ENCODE measurements around the gene GMPR.

DNA sequence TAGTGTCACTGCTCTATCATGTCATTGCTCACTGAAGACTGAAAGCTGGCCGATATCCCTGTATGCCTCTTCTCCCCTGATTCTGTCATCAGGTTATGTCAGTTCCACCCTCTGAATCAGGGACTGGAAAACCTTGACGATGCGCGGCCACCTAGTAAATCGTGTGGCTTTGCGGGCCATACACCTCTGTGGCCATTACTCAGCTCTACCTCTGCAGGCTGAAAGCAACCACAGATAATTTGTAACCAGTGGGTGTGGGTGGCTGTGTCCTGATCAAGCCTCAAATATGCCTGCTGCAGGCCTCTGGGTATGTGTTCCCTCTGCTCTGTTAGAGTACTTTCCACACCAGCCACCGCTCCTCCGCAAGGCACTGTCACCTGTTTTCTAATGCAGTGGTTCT, 105.2 kb downstream of the GMPR start:
- no peak for TF ChIP-seq POLR2A (IDR thresholded peaks at IDR 0.05; ENCODE audit: low read depth, low read length)
- TF ChIP-seq ESRRA (IDR thresholded peaks at IDR 0.05; ENCODE audit: low read length), result no peak
- no peak for TF ChIP-seq BMI1 (IDR thresholded peaks at IDR 0.05; ENCODE audit: borderline replicate concordance)
- TF ChIP-seq, protein P1, sequence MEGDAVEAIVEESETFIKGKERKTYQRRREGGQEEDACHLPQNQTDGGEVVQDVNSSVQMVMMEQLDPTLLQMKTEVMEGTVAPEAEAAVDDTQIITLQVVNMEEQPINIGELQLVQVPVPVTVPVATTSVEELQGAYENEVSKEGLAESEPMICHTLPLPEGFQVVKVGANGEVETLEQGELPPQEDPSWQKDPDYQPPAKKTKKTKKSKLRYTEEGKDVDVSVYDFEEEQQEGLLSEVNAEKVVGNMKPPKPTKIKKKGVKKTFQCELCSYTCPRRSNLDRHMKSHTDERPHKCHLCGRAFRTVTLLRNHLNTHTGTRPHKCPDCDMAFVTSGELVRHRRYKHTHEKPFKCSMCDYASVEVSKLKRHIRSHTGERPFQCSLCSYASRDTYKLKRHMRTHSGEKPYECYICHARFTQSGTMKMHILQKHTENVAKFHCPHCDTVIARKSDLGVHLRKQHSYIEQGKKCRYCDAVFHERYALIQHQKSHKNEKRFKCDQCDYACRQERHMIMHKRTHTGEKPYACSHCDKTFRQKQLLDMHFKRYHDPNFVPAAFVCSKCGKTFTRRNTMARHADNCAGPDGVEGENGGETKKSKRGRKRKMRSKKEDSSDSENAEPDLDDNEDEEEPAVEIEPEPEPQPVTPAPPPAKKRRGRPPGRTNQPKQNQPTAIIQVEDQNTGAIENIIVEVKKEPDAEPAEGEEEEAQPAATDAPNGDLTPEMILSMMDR (IDR thresholded peaks at IDR 0.05 in 2 of 3, conservative IDR thresholded peaks at IDR 0.05 in 1 of 3; ENCODE audit: control insufficient read depth in 2 of 3, extremely low read depth in 1 of 3, insufficient read depth in 1 of 3, low read depth in 3 of 3, low read length in 3 of 3), result no peak
- TF ChIP-seq, protein P2, sequence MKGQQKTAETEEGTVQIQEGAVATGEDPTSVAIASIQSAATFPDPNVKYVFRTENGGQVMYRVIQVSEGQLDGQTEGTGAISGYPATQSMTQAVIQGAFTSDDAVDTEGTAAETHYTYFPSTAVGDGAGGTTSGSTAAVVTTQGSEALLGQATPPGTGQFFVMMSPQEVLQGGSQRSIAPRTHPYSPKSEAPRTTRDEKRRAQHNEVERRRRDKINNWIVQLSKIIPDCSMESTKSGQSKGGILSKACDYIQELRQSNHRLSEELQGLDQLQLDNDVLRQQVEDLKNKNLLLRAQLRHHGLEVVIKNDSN (IDR thresholded peaks at IDR 0.05; ENCODE audit: borderline replicate concordance, extremely low read length, insufficient read depth, low read depth, low read length), result no peak
- no peak for TF ChIP-seq TCF12 (IDR thresholded peaks at IDR 0.05; ENCODE audit: low read depth, low read length)
- no peak for TF ChIP-seq JUND (IDR thresholded peaks at IDR 0.05; ENCODE audit: low read depth, low read length)
- no peak for TF ChIP-seq BHLHE40 (IDR thresholded peaks at IDR 0.05; ENCODE audit: borderline replicate concordance in 1 of 2, low read depth in 2 of 2, low read length in 1 of 2)
- TF ChIP-seq RBBP5 (conservative IDR thresholded peaks at IDR 0.05), result no peak
- TF ChIP-seq, protein P3, sequence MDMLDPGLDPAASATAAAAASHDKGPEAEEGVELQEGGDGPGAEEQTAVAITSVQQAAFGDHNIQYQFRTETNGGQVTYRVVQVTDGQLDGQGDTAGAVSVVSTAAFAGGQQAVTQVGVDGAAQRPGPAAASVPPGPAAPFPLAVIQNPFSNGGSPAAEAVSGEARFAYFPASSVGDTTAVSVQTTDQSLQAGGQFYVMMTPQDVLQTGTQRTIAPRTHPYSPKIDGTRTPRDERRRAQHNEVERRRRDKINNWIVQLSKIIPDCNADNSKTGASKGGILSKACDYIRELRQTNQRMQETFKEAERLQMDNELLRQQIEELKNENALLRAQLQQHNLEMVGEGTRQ (IDR thresholded peaks at IDR 0.05; ENCODE audit: borderline replicate concordance, low read depth, low read length), result no peak
- no peak for TF ChIP-seq RFX5 (IDR thresholded peaks at IDR 0.05; ENCODE audit: low read depth, low read length)
- TF ChIP-seq TAF1 (IDR thresholded peaks at IDR 0.05; ENCODE audit: borderline replicate concordance, low read depth, low read length), result no peak
